Ascending aorta (tissue), 2 donors: ENCODE results near the gene FAM118B. TPM values are rescaled to one million over a fixed set of nuclear protein-coding genes. Genes with fewer than 3 reads are reported as not detected.

ENCODE experiments used
- DNase-seq, 2 donors: peaks; one replicate each; pipeline ENCODE4 v3.0.0-alpha.2; 2019; ENCODE audit warnings: low spot score in 2 of 2
- H3K27ac ChIP-seq, 2 donors: fragments of 200-600 bp; sonication (generic); one replicate each; pipeline ENCODE4 v1.5.1; 2016 to 2017; ENCODE audit warnings: mild to moderate bottlenecking in 1 of 2
- H3K27me3 ChIP-seq: fragments of 200-600 bp; sonication (generic); one replicate; pipeline ENCODE4 v1.5.1; 2017
- H3K36me3 ChIP-seq, 2 donors: fragments of 200-600 bp; sonication (generic); one replicate each; pipeline ENCODE4 v1.5.1; 2016
- H3K4me1 ChIP-seq, 2 donors: fragments of 200-600 bp; sonication (generic); one replicate each; pipeline ENCODE4 v1.5.1; 2016 to 2017; ENCODE audit warnings: mild to moderate bottlenecking in 1 of 2
- H3K4me3 ChIP-seq, 2 donors: fragments of 200-600 bp; sonication (generic); one replicate each; pipeline ENCODE4 v1.5.1; 2016 to 2017; ENCODE audit warnings: mild to moderate bottlenecking in 1 of 2
- H3K9me3 ChIP-seq, 2 donors: fragments of 200-600 bp; sonication (generic); one replicate each; pipeline ENCODE4 v1.5.1; 2016
- intact Hi-C: fragments of 100-400 bp; cut with DNase I; formaldehyde crosslinking; loops from one replicate; pipeline ENCODE4 v1.15.1; 2023
- total RNA-seq: library from RNA; depleted of rRNA; stranded (reverse); fragments of >200 nt; gene quantifications from one replicate; pipeline ENCODE4 v1.1.0, GENCODE V29; 2016
- TF ChIP-seq, protein P1 (sequence below), 3 experiments: fragments of 200-600 bp in 2 of 3; fragments of 450-650 bp in 1 of 3; sonication (generic) in 2 of 3; IDR thresholded peaks; one replicate each; pipeline ENCODE4 v1.5.1; 2016 to 2019; ENCODE audit warnings: antibody characterized with exemption in 3 of 3, mild to moderate bottlenecking in 1 of 3, moderate library complexity in 1 of 3

FAM118B gene
- total RNA-seq, 1 donor from 2014 or later = 14.0 TPM

GRCh38 chr11:126189109-126189929 lies 22.3 kb upstream of the FAM118B start:
- no peaks in the 10 kb centered on the region for H3K9me3 ChIP-seq
- DNase-seq = no peak
- TF ChIP-seq, protein P1, sequence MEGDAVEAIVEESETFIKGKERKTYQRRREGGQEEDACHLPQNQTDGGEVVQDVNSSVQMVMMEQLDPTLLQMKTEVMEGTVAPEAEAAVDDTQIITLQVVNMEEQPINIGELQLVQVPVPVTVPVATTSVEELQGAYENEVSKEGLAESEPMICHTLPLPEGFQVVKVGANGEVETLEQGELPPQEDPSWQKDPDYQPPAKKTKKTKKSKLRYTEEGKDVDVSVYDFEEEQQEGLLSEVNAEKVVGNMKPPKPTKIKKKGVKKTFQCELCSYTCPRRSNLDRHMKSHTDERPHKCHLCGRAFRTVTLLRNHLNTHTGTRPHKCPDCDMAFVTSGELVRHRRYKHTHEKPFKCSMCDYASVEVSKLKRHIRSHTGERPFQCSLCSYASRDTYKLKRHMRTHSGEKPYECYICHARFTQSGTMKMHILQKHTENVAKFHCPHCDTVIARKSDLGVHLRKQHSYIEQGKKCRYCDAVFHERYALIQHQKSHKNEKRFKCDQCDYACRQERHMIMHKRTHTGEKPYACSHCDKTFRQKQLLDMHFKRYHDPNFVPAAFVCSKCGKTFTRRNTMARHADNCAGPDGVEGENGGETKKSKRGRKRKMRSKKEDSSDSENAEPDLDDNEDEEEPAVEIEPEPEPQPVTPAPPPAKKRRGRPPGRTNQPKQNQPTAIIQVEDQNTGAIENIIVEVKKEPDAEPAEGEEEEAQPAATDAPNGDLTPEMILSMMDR (IDR thresholded peaks at IDR 0.05) = no peak
- H3K4me1 ChIP-seq = no peaks in the 10 kb centered on the region
- H3K36me3 ChIP-seq = peaks cover 0 to 9% of the 10 kb centered on the region in 2 donors
- H3K27ac ChIP-seq = no peak overlapping the region
- no peaks in the 10 kb centered on the region for H3K27me3 ChIP-seq
- no peak overlapping the region for H3K4me3 ChIP-seq
- intact Hi-C loops = no loop called here

DNA sequence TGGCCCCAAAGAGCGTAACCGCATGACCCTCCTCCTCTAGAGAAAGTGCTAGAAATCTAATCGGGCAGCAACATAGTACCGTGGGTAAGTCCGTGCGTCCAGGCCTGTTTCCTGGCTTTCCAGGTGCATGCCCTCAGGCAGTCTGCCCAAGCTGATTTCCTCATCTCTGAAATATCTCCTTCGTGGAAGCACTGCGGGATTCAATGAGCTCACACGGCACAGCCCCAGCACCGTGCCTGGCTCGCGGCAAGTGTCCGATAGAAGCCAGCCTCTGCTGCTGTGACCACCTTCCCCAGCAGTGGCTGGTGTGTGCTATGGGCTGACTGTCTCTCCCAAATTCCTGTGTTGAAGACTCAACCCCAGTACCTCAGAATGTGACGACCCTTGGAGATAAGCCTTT lies 20.8 kb upstream of the FAM118B start:
- Histone ChIP-seq H3K27me3 (no peaks in the 10 kb centered on the region), H3K36me3 (peaks cover 0 to 15% of the 10 kb centered on the region in 2 donors), H3K9me3 (no peaks in the 10 kb centered on the region), H3K27ac (no peak overlapping the region), H3K4me1 (no peaks in the 10 kb centered on the region), H3K4me3 (no peak overlapping the region)
- TF ChIP-seq, protein P1 (IDR thresholded peaks at IDR 0.05) = no peak
- no peak for DNase-seq
- intact Hi-C loops = loop anchor here (5.0 kb wide), 1 partner anchor 248 kb away; no protein-coding TSS in a partner anchor

DNA sequence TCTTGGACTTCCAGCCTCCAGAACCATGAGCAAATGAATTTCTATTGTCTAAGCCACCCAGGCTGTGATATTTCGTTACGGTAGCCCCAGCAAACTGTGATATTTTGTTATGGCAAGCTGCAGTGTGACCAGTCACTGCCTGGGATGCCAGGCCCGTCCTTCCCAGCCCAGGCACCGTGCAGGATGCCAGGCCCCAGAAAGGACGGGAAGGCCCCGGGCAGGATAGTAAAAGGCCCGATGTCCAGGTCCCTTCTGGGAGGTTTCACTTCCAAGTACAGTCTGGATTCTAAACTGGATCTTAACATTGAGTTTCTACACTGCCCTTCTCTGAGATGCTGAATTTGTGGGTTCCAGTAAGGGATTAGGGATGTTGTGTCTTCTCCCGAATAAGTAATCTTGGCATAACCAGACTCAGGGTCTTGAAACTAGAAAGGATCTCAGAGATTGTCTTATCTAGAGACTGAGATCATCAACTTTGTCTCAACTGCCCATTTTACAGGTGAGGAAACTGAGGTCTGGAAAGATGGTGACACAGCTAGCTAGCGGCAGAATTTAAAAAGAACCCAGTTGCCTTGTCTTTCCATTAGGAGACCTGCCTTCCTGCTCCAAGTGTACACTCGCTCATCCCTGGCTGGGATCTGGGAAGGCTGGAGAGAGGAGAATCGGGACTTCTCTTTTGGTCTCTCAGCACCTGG lies 20.1 kb upstream of the FAM118B start:
- Histone ChIP-seq H3K27ac (peak overlapping the region in 1 of 2 donors; percentile 48), H3K27me3 (no peaks in the 10 kb centered on the region), H3K4me1 (no peaks in the 10 kb centered on the region), H3K36me3 (peaks cover 0 to 21% of the 10 kb centered on the region in 2 donors), H3K9me3 (no peaks in the 10 kb centered on the region), H3K4me3 (no peak overlapping the region)
- intact Hi-C loops = loop anchor here (5.0 kb wide), 1 partner anchor 249 kb away; no protein-coding TSS in a partner anchor
- TF ChIP-seq, protein P1 (IDR thresholded peaks at IDR 0.05) = no peak
- DNase-seq = no peak

GRCh38 chr11:126192361-126192760 lies 19.2 kb upstream of the FAM118B start:
- Histone ChIP-seq H3K36me3 (peaks cover 5 to 30% of the 10 kb centered on the region in 2 donors), H3K4me1 (no peaks in the 10 kb centered on the region), H3K4me3 (no peak overlapping the region), H3K27ac (peak overlapping the region in 1 of 2 donors; percentile 48), H3K27me3 (no peaks in the 10 kb centered on the region), H3K9me3 (no peaks in the 10 kb centered on the region)
- intact Hi-C loops = loop anchor here (5.0 kb wide), 1 partner anchor 250 kb away; no protein-coding TSS in a partner anchor
- DNase-seq = no peak
- TF ChIP-seq, protein P1 (IDR thresholded peaks at IDR 0.05) = no peak

- intact Hi-C loops = loop anchor here (5.0 kb wide), 1 partner anchor 251 kb away; no protein-coding TSS in a partner anchor
- Histone ChIP-seq H3K27me3 (no peaks in the 10 kb centered on the region), H3K4me1 (no peaks in the 10 kb centered on the region), H3K27ac (no peak overlapping the region), H3K4me3 (no peak overlapping the region), H3K9me3 (no peaks in the 10 kb centered on the region), H3K36me3 (peaks cover 12 to 37% of the 10 kb centered on the region in 2 donors)
- TF ChIP-seq, protein P1 (IDR thresholded peaks at IDR 0.05) = no peak
- no peak for DNase-seq
Observed at GRCh38 chr11:126193038-126193478, 18.5 kb upstream of the FAM118B start.
